HG02981 (cell line): ENCODE measurements around the gene AMH.
"Not testable (repeated sequence)": the region's sequence is repeated elsewhere in the genome, so short reads cannot be mapped to it uniquely, and the experiment has no call there.

Source experiments
- ATAC-seq: cut with Tn5 transposase; IDR thresholded peaks from one replicate; pipeline ENCODE4 v1.9.1; 2021; ENCODE audit warnings: mild to moderate bottlenecking, moderate library complexity; ENCODE audit not compliant: unreplicated experiment

The AMH gene

DNA sequence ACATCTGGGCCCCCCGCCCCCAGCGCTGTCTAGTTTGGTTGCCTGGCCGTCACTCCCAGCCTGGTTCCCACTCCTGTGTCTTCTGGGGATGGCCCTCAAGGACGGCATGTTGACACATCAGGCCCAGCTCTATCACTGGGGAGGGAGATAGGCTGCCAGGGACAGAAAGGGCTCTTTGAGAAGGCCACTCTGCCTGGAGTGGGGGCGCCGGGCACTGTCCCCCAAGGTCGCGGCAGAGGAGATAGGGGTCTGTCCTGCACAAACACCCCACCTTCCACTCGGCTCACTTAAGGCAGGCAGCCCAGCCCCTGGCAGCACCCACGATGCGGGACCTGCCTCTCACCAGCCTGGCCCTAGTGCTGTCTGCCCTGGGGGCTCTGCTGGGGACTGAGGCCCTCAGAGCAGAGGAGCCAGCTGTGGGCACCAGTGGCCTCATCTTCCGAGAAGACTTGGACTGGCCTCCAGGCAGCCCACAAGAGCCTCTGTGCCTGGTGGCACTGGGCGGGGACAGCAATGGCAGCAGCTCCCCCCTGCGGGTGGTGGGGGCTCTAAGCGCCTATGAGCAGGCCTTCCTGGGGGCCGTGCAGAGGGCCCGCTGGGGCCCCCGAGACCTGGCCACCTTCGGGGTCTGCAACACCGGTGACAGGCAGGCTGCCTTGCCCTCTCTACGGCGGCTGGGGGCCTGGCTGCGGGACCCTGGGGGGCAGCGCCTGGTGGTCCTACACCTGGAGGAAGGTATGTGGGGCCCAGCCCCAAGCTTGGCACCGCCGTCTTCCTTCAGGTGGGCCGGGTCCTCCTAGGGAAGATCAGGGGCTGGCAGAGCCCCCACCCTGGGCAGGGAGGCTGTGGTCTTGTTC lies at the start of gene AMH:
Gene AMH (plus strand): TSS at position 314 of the 857 bp plus-strand sequence. CDS start 10 bp downstream, at position 324.
- no peak for ATAC-seq

DNA sequence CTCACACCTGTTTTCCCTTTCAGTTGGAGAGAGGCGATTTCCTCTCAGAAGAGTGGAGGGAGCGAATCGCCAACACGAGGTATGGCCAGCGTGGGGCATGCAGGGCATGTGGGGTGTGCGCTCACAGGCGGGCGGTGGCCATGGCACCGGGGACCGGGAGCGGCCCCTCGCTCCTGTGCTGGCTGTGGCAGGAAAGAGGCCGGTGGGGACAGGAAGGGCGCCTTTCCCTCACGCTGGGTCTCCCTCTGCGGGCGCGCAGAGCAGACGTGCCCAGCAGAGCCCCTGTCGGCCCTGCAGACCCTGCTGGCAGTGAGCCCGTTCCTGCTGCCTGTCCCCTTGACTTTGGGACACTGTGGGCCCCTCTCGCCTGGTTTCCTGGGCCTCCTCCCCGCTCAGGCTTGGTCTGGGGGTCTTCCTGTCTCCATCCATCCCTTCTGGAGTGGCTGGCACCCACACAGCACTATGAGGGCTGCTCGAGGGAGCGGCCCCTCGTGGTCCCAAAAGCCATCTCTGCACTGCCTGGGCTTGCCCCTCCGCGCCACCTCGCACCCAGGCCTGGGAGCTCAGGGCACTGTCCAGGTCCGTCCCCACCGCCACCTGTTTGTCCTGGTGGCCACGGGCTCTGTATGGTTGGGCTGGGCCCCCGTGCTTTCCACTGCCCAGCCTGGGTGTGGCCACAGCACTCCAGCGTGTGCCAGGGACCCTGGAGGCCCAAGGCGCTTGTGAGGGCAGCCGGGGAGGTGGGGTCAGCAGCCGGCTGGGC lies 49.1 kb upstream of the AMH start:
- ATAC-seq = no peak

DNA sequence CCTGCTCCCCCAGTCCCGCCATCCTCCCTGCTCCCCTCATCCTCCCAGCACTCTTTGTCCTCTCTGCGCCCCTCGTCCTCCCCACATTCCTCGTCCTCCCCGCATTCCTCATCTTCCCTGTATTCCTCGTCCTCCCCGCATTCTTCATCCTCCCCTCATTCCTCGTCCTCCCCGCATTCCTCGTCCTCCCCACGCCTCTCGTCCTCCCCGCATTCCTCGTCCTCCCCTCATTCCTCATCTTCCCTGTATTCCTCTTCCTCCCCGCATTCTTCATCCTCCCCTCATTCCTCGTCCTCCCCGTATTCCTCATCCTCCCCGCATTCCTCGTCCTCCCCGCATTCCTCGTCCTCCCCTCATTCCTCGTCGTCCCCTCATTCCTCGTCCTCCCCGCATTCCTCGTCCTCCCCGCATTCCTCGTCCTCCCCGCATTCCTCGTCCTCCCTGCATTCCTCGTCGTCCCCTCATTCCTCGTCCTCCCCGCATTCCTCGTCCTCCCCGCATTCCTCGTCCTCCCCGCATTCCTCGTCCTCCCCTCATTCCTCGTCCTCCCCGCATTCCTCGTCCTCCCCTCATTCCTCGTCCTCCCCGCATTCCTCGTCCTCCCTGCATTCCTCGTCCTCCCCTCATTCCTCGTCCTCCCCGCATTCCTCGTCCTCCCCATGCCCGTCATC lies 48.4 kb upstream of the AMH start:
- not testable (repeated sequence) for ATAC-seq

DNA sequence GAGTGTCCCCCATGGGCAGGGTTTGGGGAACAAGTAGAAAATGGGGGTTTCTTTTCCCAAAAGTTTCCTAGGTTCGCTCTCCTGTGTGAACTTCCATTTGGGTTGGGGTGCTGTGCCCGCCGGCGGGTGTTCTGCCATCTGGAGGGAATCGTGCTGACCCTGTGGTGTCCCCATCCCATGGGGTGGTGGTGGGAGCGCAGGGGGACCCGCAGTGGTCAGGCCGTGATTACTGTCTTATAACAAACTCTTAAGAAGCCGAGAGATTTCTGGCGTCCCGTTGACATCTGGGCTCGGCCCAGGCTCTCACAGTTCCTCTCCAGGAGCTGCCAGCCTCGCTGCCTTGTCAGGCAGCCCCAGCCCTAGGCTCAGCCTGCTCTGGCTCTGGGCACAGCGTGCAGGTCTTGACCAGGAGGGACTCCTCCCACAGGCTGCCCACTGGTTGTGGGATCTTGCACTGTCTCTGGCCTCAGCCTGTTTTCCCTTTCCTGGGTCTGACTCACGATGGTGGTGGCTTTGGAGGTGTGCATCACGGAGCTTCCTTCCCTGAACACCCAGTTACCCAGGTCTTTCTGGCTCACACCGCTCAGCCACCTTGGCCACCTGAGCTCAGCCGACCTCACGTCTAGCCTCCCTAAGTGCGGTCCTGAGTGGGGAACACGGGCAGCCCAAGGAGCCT lies 47.5 kb upstream of the AMH start:
- ATAC-seq = no peak

DNA sequence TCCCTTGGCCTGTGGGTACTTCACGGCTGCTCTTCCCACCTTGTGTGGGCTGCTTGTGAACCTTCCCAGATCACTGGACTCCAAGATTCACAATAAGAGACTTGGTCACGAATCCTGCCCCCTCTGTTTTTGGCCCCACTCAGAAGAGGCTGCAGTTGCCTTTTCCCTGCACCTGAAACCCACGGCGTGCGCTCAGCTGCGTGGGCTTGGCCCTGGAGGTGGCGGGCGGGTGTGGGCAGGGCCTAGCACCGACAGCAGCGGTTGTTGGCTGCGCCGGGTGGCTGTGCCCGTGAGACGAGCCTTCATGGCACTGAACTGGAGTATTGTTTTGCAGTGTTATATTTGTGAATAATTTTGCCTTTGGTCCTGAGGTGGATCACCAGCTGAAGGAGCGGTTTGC lies 46.8 kb upstream of the AMH start:
- no peak for ATAC-seq

DNA sequence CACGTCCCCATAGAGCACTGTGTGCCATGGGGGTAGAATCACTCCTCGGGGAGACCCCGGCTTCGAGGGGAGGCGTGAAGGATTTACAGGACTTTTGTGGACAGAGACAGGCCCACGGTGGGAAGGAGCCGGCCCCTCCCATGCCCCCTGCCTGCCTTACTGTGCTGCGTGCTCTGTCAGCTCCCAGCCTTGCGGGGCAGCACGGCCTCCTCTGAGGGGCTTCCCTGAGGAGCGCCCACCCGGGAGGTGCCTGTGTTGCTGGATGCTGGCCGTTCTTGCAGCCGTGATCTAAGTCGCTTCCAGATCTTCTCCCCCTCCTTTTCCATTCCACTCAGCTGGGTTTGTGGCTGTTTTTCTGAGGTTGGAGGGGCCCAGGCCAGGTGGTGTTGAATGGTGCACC lies 42.1 kb upstream of the AMH start:
- ATAC-seq = no peak

DNA sequence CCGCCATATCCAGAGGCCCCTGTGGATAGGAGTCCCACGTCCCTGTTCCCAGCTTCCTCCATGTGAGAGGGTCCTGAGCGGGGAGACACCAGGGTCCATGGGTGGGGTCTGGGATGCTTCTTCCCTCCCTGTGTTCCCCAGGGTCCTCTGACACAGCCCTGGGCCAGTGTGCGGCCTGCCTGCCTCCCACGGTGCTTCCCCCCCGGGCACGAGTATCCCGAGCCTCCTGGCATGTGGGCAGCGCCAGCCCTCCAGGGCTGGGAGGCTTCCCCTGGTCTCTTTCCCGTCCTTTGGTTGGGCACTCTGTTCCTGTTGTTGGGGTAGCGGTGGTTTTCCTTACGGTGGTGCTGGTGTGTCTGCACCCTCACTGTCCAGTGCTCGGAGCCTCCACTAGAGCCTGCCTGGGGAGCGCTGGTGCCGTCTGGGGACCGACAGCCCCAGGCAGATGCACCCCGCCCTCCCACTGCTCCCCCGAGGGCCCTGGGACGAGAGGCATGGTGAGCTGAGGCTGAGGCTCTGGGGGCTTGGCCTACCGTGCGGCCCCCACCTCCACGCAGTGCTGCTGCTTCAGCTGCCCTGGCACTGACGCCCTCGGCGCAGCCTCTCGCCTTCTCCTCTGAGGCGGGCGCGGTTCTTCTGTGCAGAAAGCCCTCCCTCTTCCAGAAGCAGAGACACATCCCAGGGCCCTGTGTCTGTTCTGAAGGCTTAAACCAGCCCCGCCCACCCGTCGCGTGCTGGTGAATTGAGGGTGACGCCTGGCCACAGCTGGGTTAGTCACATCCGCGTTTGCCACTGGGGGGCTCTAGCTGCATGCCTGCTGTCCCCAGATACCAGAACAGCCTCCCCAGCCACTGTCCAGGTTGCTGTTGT lies 40.9 kb upstream of the AMH start:
- no peak for ATAC-seq

DNA sequence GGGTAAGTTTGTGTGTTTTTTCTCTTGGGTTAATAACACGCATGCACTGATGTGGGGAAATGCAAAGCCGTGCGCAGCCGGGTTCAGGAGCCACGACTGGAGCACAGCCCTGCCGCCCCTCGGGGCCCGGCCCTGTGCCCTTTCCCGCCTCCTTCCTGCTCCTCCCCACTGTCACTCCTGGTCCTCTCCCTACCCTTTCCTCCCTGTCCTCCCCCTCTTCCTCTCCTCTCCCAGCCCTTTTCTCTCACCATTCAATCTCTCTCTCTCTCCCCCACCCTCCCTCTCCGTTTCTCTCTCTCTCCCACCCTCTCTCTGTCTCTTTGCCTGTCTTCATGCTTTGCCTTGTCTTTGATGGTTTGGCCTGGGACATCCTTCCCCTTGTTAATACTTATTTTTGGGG lies 40.1 kb upstream of the AMH start:
- no peak for ATAC-seq

DNA sequence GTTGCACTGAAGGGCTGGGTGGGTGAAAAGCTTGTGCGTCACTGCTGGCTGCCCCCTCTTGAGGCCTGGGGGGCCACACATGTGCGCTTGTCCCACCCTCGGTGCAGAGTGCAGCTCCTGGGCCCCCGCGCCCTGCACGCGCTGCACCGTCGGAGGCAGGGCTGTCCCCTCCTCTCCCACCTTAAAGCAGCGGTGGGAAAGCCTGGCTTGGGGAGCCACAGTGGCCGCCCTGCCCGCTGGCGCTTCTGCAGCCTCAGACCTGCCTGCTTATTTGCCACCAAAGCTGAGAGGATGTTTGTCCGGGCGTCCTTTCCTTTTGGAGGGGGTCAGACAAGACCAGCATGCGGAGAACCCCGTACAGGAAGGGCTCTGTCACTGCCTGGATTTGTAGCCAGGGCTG lies 39.7 kb upstream of the AMH start:
- no peak for ATAC-seq

DNA sequence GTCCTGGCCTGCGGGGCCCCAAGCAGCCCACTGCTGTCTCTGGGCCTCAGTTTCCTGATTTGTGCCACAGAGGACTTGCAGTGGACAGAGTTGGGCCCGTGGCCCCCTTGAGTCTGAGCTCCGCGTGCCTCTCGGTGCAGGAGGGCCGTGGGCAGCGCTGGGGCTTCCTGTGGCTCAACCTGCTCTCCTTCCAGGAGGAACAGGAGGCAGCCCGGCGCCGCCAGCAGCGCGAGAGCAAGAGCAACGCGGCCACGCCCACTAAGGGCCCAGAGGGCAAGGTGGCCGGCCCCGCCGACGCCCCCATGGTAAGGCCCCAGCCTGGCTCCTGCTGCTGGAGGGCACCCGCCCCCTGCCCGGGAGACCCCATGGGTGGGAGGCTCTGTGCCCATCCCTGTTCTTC lies 38.9 kb upstream of the AMH start:
- no peak for ATAC-seq

DNA sequence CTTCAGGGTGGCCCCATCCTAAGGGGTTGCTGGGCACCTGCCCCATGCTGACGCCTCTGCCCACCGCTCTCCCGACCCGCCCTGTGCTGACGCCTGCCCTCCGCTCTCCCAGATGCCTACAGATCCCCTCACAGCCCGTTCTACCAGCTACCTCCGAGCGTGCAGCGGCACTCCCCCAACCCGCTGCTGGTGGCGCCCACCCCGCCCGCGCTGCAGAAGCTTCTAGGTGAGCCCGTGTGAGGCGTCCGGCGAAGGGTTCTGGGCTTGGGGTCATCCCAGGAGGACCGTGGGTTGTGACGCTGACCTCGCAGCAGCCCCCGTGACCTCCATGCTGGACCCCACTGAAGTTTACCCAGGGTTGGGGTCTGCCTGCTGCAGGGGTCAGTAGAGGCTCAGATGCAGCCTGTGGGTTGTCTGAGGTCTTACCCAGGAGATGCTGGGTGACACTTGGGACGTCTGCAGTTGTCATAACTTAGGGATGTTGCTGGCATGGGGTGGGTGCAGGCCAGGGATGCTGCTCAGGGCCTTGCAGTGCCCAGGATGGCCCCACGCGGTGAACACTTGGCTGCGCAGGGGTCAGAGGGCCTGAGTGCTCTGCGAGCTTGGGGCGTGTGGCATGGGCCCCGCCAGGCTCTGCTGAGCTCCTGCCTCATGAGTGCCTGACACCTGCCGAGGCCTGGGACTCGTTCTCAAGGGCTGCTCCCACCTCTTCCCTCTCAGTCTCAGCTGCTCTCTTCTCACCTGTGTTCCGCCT lies 38.0 kb upstream of the AMH start:
- no peak for ATAC-seq

DNA sequence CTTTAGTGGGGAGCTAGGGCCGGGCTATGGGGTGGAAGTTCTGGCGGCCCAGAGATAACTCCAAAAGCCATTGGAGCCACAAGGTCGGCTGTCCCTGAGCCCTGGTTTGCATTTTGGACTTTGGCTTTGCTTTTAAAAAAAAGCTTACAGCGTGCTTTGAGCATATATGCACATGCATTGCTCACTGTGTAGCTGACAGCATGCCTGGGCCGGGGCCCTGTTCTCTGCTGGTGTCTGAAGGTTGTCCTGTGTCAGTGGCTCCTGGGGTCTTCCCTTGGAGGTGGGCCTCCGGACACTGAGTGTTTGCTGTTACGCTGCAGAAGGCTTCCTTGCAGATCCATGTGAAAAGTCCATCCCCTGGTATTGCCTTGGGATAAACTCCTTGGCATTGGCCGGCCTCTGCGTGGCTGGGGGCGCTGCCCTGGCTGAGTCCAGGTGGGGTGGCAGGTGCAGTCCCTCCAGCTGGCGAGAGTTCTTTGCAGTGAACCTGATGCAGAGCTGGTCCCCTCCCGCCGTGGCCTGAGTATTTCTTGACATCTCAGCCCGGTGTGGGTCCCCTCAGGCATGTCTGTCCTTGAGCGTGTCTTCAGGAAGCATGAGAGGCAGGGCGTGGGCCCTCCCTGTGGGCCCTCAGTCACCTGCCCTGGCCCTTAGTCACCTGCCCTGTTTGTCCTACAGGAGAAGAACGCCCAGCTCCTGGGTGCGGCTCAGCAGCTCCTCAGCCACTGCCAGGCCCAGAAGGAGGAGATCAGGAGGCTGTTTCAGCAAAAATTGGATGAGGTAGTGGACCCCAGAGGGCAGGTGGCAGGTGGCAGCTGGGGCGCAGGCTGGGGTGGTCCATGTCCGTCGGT lies 36.0 kb upstream of the AMH start:
- ATAC-seq = no peak

DNA sequence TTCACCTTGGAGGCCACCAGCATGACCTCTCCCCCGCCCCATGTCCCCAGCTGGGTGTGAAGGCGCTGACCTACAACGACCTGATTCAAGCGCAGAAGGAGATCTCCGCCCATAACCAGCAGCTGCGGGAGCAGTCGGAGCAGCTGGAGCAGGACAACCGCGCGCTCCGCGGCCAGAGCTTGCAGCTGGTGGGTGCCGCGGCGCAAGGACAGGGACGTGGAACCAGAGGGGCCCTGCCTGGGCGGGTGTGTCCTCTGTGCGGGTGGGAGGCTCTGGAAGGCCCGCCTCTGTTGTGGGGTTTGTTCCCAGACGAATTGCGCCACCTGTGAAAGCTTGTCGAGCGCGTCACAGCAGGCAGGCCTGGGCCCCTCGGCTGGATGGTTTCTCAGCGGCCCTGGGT lies 35.3 kb upstream of the AMH start:
- no peak for ATAC-seq

DNA sequence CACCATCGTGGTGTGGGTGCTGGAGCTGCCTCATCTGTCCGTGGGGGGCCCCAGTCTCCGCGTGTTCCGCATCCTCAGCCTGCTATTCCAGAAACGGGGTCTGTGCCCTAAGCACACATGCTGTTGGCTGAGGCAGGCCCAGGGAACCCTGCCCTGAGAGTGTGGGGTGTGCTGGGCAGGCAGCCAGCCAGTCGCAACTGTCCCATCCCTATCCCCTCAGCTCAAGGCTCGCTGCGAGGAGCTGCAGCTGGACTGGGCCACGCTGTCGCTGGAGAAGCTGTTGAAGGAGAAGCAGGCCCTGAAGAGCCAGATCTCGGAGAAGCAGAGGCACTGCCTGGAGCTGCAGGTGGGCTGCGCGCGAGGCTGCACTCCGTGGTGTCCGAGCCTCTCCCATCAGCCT lies 34.9 kb upstream of the AMH start:
- no peak for ATAC-seq

DNA sequence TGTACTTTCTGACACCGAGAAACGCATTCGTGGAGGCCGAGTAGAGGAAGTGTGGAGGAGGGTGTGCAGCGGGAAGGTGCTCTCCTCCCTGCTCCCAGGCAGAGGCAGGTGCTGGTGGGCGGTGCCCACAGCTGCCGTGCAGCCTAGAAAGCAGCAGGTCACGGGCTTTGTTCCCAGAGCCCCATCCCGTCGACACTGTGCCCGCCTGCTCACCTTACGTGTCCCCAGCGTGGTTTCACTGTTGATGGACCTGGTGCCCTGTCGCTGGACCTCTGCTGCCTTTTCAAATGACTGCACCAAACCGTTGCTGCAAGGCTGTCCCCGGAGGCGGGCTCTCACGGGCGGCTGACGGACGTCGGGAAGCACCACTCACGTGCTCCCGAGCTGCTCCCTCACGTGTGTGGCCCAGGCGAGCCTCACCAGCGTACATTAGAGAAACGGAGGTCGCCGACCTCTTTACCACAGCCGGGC lies 33.8 kb upstream of the AMH start:
- no peak for ATAC-seq

DNA sequence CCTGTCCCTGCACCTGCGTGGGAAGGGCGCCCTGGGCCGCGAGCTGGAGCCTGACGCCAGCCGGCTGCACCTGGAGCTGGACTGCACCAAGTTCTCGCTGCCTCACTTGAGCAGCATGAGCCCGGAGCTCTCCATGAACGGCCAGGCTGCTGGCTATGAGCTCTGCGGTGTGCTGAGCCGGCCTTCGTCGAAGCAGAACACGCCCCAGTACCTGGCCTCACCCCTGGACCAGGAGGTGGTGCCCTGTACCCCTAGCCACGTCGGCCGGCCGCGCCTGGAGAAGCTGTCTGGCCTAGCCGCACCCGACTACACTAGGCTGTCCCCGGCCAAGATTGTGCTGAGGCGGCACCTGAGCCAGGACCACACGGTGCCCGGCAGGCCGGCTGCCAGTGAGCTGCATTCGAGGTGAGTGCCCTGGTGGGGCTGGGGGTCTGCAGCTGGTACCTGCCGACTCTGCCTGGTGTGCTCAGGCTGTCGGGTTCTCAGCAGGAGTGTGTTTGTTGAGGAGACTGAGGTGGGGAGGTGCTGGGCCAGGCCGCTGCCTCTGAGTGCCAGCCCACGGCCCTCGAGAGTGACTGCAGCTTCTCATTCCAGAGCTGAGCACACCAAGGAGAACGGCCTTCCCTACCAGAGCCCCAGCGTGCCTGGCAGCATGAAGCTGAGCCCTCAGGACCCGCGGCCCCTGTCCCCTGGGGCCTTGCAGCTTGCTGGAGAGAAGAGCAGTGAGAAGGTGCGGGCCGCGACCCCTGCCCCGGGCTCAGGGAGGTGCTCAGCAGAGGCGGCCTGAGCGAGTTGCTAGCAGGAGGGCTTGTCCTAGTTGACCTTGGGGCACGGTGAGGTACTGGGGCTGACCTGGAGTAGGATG lies 32.5 kb upstream of the AMH start:
- ATAC-seq = no peak

DNA sequence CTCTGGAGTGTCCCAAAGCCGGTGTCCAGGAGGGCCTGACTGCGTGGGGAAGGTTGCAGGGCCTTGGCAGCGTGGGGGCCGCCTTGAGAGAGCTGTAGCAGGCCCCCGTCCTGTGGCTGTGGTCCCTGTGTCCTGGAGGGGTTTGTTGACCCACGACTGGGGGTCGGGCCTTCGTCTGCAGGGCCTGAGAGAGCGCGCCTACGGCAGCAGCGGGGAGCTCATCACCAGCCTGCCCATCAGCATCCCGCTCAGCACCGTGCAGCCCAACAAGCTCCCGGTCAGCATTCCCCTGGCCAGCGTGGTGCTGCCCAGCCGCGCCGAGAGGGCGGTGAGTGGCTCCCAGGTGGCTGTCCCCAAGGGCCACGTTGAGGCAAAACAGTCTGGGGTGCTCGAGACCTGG lies 31.5 kb upstream of the AMH start:
- no peak for ATAC-seq

DNA sequence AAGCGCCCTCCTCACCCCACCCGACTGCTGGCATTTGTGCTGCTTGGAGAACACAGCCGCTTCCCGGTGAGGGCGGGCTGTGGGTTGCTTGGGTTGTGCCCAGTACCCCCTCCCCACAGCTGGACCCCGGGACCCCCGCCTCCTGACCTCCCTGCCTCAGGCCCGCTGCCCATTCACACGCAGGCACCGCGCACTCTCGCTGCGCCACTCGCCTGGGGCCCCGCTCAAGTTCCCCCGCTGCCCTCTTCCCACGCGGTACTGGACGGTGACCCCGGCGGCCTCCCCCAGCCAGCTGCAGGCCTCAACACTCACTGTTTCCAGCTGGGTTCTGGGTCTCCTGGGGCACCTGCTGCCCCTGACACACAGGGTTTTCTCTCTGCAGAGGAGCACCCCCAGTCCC lies 29.4 kb upstream of the AMH start:
- ATAC-seq = no peak
